Measurements from ENCODE around the gene LRP2. TPM values are rescaled to one million over a fixed set of nuclear protein-coding genes. Genes with fewer than 3 reads are reported as not detected.
"Not testable (repeated sequence)": the region's sequence is repeated elsewhere in the genome, so short reads cannot be mapped to it uniquely, and the experiment has no call there.

Gene LRP2
- total RNA-seq, 1 experiment from 2014 or later = 0.07 TPM

DNA sequence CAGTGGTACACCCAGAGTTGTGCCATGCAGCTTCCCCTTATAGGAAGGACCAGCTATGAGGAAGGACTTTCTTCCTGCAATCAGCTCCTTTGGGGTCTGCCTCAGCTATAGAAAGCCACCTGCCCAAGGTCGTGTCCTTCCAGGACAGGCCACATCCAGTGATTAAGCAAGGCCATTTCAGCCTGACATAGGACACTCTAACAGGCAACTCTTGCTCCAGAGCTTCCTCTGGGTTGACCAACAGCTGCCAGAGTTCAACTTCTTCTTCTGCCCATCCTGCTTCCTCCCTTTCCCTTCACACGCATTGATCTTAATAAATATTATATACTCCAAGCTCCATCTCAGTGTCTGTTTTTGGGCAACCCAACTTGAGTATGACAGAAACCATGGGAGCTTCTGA is 12.8 kb downstream of the LRP2 start:
- DNase-seq (ENCODE audit: extremely low read depth, low read depth) = no peak

- no peak for DNase-seq (ENCODE audit: extremely low read depth, low read depth)
Measured at GRCh38 chr2:169348321-169349024, 13.9 kb downstream of the LRP2 start.

DNA sequence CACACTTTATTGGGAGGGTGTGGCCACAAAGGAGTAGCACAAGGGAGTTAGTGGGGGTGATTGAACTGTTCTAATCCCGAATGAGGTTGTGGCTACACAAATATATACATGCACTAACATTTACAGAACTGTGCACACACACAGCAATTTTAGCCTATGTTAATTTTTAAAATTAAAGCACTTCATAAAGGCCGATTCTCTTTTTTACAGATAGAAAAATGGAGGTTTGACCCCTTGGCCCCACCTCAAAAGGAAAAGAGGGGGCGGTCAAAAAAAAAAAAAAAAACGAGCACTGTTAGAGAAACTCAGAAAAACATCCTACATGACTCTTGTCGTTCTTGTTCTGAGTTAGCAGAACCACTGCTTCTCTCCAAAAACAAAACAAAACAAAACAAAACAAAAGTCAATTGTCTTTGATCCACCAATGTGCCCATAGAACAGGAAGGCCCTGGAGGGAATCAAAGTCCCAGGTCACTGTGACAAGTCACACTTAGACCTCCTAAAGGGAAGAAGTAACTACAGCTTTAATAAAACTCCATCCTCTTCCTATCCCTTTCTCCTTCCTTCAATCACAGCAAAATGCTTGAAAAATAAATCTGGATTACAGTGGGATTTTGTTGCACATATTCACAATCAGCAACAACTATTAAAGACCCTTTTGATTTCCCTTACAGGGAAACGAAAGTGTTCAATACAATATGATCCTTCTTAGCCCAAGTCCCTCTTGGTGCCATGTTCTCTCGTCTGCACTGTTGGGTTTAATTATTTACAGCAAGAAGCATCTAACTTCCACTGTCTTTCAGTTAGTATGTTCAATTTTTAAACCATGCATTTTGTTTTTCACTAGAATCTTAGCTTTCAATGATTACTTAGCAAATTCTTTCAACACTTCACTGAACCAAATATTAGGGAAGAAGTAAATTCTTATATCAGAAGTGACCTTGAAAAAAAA is 16.6 kb downstream of the LRP2 start:
- no peak for DNase-seq (ENCODE audit: extremely low read depth, low read depth)

- DNase-seq (ENCODE audit: extremely low read depth, low read depth) = no peak
Measured at GRCh38 chr2:169344736-169345485, 17.4 kb downstream of the LRP2 start.

- DNase-seq (ENCODE audit: extremely low read depth, low read depth) = no peak
Measured at GRCh38 chr2:169343202-169343601, 19.1 kb downstream of the LRP2 start.

GRCh38 chr2:169339657-169340056 is 22.7 kb downstream of the LRP2 start:
- no peak for DNase-seq (ENCODE audit: extremely low read depth, low read depth)

- no peak for DNase-seq (ENCODE audit: extremely low read depth, low read depth)
Measured at GRCh38 chr2:169336695-169337094, 25.6 kb downstream of the LRP2 start.

DNA sequence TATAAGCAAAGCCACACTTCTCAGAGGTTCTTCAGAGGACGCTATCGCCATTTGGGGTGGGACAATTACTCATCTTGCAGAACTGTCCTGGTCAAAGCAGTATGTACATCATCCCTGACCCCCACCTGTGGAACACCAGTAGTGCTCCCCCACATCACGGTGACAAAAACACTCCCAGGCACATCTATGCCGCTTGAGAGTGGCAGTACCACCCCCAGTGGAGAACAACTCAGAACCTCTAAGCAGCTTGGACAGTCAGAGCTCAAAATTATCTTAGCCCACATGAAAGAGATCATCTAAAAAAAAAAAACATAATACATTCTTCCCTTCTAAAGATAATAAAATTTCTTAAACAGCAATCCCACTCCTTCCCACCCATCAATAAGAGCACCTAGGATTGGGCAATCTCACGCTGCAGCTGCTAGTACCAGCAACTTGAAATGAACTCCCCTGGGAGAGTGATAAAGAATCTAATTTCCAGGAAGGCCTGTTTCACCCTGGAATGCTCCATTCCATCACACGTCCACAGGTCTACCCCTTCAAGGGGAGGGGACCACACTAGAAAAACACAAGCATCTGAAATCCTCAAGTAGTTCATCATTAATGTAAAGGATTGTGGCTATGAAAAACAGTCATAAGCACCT is 31.7 kb downstream of the LRP2 start:
- DNase-seq (ENCODE audit: extremely low read depth, low read depth) = no peak

DNA sequence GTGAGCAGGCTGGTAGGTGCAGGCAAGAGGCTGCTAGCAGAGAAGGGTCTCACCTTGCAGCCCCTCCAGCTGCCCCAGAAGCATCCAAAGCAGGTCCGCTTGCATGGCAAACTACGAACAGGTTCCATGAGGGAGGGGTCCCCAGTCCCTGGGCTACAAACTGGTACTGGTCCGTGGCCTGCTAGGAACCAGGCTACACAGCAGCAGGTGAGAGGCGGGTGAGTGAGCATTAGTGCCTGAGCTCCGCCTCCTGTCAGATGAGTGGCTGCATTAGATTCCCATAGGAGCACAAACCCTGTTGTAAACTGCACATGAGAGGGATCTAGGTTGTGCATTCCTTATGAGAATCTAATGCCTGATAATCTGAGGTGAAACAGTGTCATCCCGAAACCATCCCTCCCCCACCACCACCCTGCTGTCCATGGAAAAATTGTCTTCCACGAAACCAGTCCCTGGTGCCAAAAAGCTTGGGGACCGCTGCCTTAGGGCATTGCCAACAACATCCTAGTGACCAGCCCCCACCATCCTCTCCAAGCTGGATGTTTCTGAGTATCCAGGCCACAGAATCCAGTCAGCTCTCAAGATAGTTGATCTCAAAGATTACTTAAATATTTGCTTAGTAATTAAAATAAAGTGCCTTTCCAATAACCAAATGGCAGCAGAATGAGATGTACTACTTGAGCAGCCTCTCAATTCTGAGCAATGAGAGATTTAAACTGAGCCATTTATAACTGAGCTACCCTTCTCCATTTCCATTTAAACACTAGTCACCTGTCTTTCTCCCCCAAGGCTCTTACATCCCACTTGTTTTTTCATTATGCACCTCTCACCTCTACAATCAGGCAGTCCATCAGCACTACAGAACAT is 32.4 kb downstream of the LRP2 start:
- no peak for DNase-seq (ENCODE audit: extremely low read depth, low read depth)

GRCh38 chr2:169328785-169329184 is 33.5 kb downstream of the LRP2 start:
- no peak for DNase-seq (ENCODE audit: extremely low read depth, low read depth)

- DNase-seq (ENCODE audit: extremely low read depth, low read depth) = not testable (repeated sequence)
Measured at GRCh38 chr2:169327837-169328236, 34.5 kb downstream of the LRP2 start.

- not testable (repeated sequence) for DNase-seq (ENCODE audit: extremely low read depth, low read depth)
Measured at GRCh38 chr2:169325886-169326285, 36.4 kb downstream of the LRP2 start.

GRCh38 chr2:169324581-169325260 is 37.6 kb downstream of the LRP2 start:
- no peak for DNase-seq (ENCODE audit: extremely low read depth, low read depth)

DNA sequence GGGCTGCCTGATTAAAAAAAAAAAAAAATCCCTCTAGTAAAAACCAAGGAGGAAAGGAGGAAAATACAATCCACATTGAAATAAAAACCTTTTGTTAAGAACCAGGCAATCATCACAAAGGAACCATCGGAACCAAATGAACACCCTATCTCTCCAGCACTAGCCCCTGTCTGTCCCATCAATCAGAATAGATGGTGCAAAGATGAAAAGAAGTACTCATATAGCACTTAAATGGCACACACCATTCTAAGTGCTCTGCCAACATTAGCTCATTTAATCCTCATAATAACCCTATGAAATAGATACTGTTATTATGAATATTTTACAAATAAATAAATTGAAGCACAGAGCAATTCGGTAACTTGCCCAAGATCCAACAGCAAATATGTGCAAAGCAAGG is 38.5 kb downstream of the LRP2 start:
- no peak for DNase-seq (ENCODE audit: extremely low read depth, low read depth)

GRCh38 chr2:169320561-169320960 is 41.8 kb downstream of the LRP2 start:
- DNase-seq (ENCODE audit: extremely low read depth, low read depth) = no peak

DNA sequence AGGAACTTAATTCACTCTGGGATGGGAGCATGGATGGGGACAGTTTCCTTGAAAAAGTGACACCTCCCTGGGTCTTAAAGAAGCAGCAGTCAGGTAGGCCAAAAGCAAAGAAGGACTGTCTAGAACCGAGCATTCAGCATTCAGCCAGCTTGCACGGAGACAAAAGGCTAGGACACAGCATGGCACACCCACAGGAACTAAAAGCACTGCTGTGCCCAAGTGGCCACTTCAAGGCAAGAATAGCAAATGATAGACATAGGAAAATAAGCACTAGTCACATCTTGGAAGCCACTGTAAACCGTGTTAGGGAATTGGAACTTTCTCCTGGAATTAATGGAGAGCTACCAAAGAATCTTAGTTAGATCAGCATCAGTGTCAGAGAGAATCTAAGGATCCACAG is 47.0 kb downstream of the LRP2 start:
- no peak for DNase-seq (ENCODE audit: extremely low read depth, low read depth)

DNA sequence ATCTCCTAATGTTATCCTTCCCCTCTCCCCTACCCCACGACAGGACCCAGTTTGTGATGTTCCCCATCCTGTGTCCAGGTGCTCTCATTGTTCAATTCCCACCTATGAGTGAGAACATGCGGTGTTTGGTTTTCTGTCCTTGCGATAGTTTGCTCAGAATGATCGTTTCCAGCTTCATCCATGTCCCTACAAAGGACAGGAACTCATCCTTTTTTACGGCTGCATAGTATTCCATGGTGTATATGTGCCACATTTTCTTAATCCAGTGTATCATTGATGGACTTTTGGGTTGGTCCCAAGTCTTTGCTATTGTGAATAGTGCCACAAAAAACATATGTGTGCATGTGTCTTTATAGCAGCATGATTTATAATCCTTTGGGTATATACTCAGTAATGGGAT is 54.0 kb downstream of the LRP2 start:
- DNase-seq (ENCODE audit: extremely low read depth, low read depth) = not testable (repeated sequence)

DNA sequence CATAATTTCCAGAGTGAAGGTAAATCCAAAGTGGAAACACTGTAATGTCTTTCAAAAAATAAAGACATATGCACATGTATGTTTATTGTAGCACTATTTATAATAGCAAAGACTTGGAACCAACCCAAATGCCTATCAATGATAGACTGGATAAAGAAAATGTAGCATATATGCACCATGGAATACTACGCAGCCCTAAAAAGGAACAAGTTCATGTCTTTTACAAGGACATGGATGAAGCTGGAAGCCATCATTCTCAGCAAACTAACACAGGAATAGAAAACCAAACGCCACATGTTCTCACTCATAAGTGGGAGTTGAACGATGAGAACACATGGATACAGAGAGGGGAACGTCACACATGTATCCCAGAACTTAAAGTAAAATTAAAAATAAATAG is 57.6 kb downstream of the LRP2 start:
- DNase-seq (ENCODE audit: extremely low read depth, low read depth) = not testable (repeated sequence)

Measured in NCI-H460 (cell line).